ENCODE measurements around the gene SETBP1.

SETBP1 gene

GRCh38 chr18:44786688-44787087, 106.0 kb downstream of the SETBP1 start:
- TF ChIP-seq CTCF (conservative IDR thresholded peaks at IDR 0.05): no peak
- H3K27ac ChIP-seq: no peak overlapping the region

GRCh38 chr18:44788334-44788733, 107.6 kb downstream of the SETBP1 start:
- H3K27ac ChIP-seq: peak overlapping the region; percentile 22; the same call in 1 of the 2 replicates

GRCh38 chr18:44789710-44790109, 109.0 kb downstream of the SETBP1 start:
- TF ChIP-seq CTCF (conservative IDR thresholded peaks at IDR 0.05): no peak
- H3K27ac ChIP-seq: peak overlapping the region; percentile 22

More at GRCh38 chr18:44788334-44788733, 107.6 kb downstream of the SETBP1 start:
- TF ChIP-seq CTCF (conservative IDR thresholded peaks at IDR 0.05): no peak

- TF ChIP-seq CTCF (conservative IDR thresholded peaks at IDR 0.05): no peak
- no peak overlapping the region for H3K27ac ChIP-seq
Observed at GRCh38 chr18:44790860-44791259, 110.2 kb downstream of the SETBP1 start.

GRCh38 chr18:44791520-44791919, 110.8 kb downstream of the SETBP1 start:
- H3K27ac ChIP-seq: no peak overlapping the region
- TF ChIP-seq CTCF (conservative IDR thresholded peaks at IDR 0.05): no peak

- H3K27ac ChIP-seq: no peak overlapping the region
- no peak for TF ChIP-seq CTCF (conservative IDR thresholded peaks at IDR 0.05)
Observed at GRCh38 chr18:44792456-44793061, 111.9 kb downstream of the SETBP1 start.

GRCh38 chr18:44793194-44793593, 112.5 kb downstream of the SETBP1 start:
- H3K27ac ChIP-seq: no peak overlapping the region
- TF ChIP-seq CTCF (conservative IDR thresholded peaks at IDR 0.05): no peak
